Activated T-helper 1 cell treated with anti-CD3 and anti-CD28 coated beads, Interleukin-12 subunit alpha, Interleukin-12 subunit beta, Interleukin-2, Interleukin-4 antibody, amounts not matched to agents 30 ng/mL and 10 ng/mL and 1 ng/mL, durations not matched to agents 14 hours and 24 hours and 36 hours (primary cell): Measurements from ENCODE around the gene MICU2. TPM values are rescaled to one million over a fixed set of nuclear protein-coding genes. Genes with fewer than 3 reads are reported as not detected.
"Not testable (repeated sequence)": the region's sequence is repeated elsewhere in the genome, so short reads cannot be mapped to it uniquely, and the experiment has no call there.

Source experiments
- DNase-seq: peaks from one replicate; pipeline ENCODE4 v3.0.0; 2021; ENCODE audit warnings: low spot score
- H3K27ac Mint-ChIP-seq: one replicate; pipeline ENCODE4 v1.8.0; 2021; ENCODE audit warnings: mild to moderate bottlenecking, mixed read lengths
- H3K27me3 Mint-ChIP-seq: one replicate; pipeline ENCODE4 v1.8.0; 2022; ENCODE audit warnings: mild to moderate bottlenecking, moderate library complexity, mixed read lengths; ENCODE audit not compliant: insufficient read depth
- H3K36me3 Mint-ChIP-seq: one replicate; pipeline ENCODE4 v1.8.0; 2021; ENCODE audit warnings: low read depth, mixed read lengths
- H3K4me1 Mint-ChIP-seq: one replicate; pipeline ENCODE4 v1.8.0; 2021; ENCODE audit warnings: low read depth, mixed read lengths
- H3K4me3 Mint-ChIP-seq: one replicate; pipeline ENCODE4 v1.8.0; 2021; ENCODE audit warnings: mild to moderate bottlenecking, moderate library complexity, mixed read lengths
- H3K9me3 Mint-ChIP-seq: one replicate; pipeline ENCODE4 v1.8.0; 2021; ENCODE audit warnings: mixed read lengths
- intact Hi-C: fragments of 100-400 bp; cut with micrococcal nuclease; formaldehyde crosslinking; loops from one replicate; pipeline ENCODE4 v1.15.1; 2024
- total RNA-seq: library from RNA; stranded (reverse); gene quantifications from 2 replicates; pipeline ENCODE4 v1.2.3, GENCODE V29; 2022

Gene MICU2
- total RNA-seq, 1 donor from 2014 or later: 32.5 TPM

GRCh38 chr13:21588411-21588810 is 15.6 kb downstream of the MICU2 start:
- H3K36me3 Mint-ChIP-seq, DNase-seq, H3K9me3 Mint-ChIP-seq, H3K27ac Mint-ChIP-seq, intact Hi-C loops, H3K27me3 Mint-ChIP-seq, H3K4me3 Mint-ChIP-seq, H3K4me1 Mint-ChIP-seq: not testable (repeated sequence)

GRCh38 chr13:21584973-21585592 is 18.9 kb downstream of the MICU2 start:
- Mint-ChIP-seq H3K27me3 (no peaks in the 10 kb centered on the region), H3K36me3 (peaks cover 5% of the 10 kb centered on the region), H3K9me3 (peaks cover 9% of the 10 kb centered on the region), H3K4me3 (no peak overlapping the region), H3K27ac (no peak overlapping the region), H3K4me1 (peaks cover 20% of the 10 kb centered on the region)
- no peak for DNase-seq
- intact Hi-C loops: no loop called here

GRCh38 chr13:21583478-21583877 is 20.5 kb downstream of the MICU2 start:
- intact Hi-C loops: no loop called here
- no peak for DNase-seq
- peaks cover 9% of the 10 kb centered on the region for H3K9me3 Mint-ChIP-seq
- no peaks in the 10 kb centered on the region for H3K27me3 Mint-ChIP-seq
- peaks cover 24% of the 10 kb centered on the region for H3K4me1 Mint-ChIP-seq
- peaks cover 5% of the 10 kb centered on the region for H3K36me3 Mint-ChIP-seq
- H3K4me3 Mint-ChIP-seq: no peak overlapping the region
- H3K27ac Mint-ChIP-seq: no peak overlapping the region

- intact Hi-C loops: loop anchor here (2.0 kb wide), 1 partner anchor 22 kb away; no protein-coding TSS in a partner anchor
- peaks cover 9% of the 10 kb centered on the region for H3K9me3 Mint-ChIP-seq
- H3K4me3 Mint-ChIP-seq: no peak overlapping the region
- DNase-seq: no peak
- peaks cover 5% of the 10 kb centered on the region for H3K36me3 Mint-ChIP-seq
- H3K27me3 Mint-ChIP-seq: no peaks in the 10 kb centered on the region
- H3K27ac Mint-ChIP-seq: no peak overlapping the region
- H3K4me1 Mint-ChIP-seq: peaks cover 32% of the 10 kb centered on the region
These were observed 23.2 kb downstream of the MICU2 start for GRCh38 chr13:21580736-21581135.

- no peaks in the 10 kb centered on the region for H3K27me3 Mint-ChIP-seq
- peaks cover 5% of the 10 kb centered on the region for H3K36me3 Mint-ChIP-seq
- no peak for DNase-seq
- intact Hi-C loops: loop anchor here (2.0 kb wide), 1 partner anchor 23 kb away; no protein-coding TSS in a partner anchor
- peaks cover 9% of the 10 kb centered on the region for H3K9me3 Mint-ChIP-seq
- no peak overlapping the region for H3K4me3 Mint-ChIP-seq
- no peak overlapping the region for H3K27ac Mint-ChIP-seq
- H3K4me1 Mint-ChIP-seq: peaks cover 36% of the 10 kb centered on the region
These were observed 24.1 kb downstream of the MICU2 start for GRCh38 chr13:21579754-21580316.

- intact Hi-C loops: no loop called here
- no peak overlapping the region for H3K27ac Mint-ChIP-seq
- no peak for DNase-seq
- peaks cover 5% of the 10 kb centered on the region for H3K36me3 Mint-ChIP-seq
- H3K27me3 Mint-ChIP-seq: no peaks in the 10 kb centered on the region
- no peak overlapping the region for H3K4me3 Mint-ChIP-seq
- peaks cover 9% of the 10 kb centered on the region for H3K9me3 Mint-ChIP-seq
- peaks cover 44% of the 10 kb centered on the region for H3K4me1 Mint-ChIP-seq
These were observed 25.2 kb downstream of the MICU2 start for GRCh38 chr13:21578748-21579147.

GRCh38 chr13:21576426-21576825 is 27.5 kb downstream of the MICU2 start:
- intact Hi-C loops: no loop called here
- Mint-ChIP-seq H3K9me3 (no peaks in the 10 kb centered on the region), H3K27me3 (no peaks in the 10 kb centered on the region), H3K27ac (no peak overlapping the region), H3K4me1 (peaks cover 34% of the 10 kb centered on the region), H3K36me3 (no peaks in the 10 kb centered on the region), H3K4me3 (no peak overlapping the region)
- no peak for DNase-seq

- Mint-ChIP-seq H3K27ac (no peak overlapping the region), H3K4me1 (peaks cover 23% of the 10 kb centered on the region), H3K4me3 (no peak overlapping the region), H3K27me3 (no peaks in the 10 kb centered on the region), H3K36me3 (peaks cover 1% of the 10 kb centered on the region), H3K9me3 (no peaks in the 10 kb centered on the region)
- DNase-seq: no peak
- intact Hi-C loops: no loop called here
These were observed 29.9 kb downstream of the MICU2 start for GRCh38 chr13:21573920-21574712.

GRCh38 chr13:21569686-21570085 is 34.3 kb downstream of the MICU2 start:
- H3K9me3 Mint-ChIP-seq: no peaks in the 10 kb centered on the region
- H3K27me3 Mint-ChIP-seq: no peaks in the 10 kb centered on the region

GRCh38 chr13:21568854-21569253 is 35.1 kb downstream of the MICU2 start:
- Mint-ChIP-seq H3K36me3 (peaks cover 16% of the 10 kb centered on the region), H3K9me3 (no peaks in the 10 kb centered on the region), H3K4me3 (no peak overlapping the region), H3K27ac (no peak overlapping the region), H3K4me1 (peaks cover 17% of the 10 kb centered on the region), H3K27me3 (no peaks in the 10 kb centered on the region)
- intact Hi-C loops: no loop called here
- no peak for DNase-seq

More at GRCh38 chr13:21569686-21570085, 34.3 kb downstream of the MICU2 start:
- H3K27ac Mint-ChIP-seq: no peak overlapping the region
- peaks cover 23% of the 10 kb centered on the region for H3K4me1 Mint-ChIP-seq
- no peak for DNase-seq
- no peak overlapping the region for H3K4me3 Mint-ChIP-seq
- intact Hi-C loops: no loop called here
- H3K36me3 Mint-ChIP-seq: peaks cover 7% of the 10 kb centered on the region

GRCh38 chr13:21567714-21568113 is 36.3 kb downstream of the MICU2 start:
- no peak for DNase-seq
- Mint-ChIP-seq H3K9me3 (no peaks in the 10 kb centered on the region), H3K36me3 (peaks cover 25% of the 10 kb centered on the region), H3K4me3 (no peak overlapping the region), H3K4me1 (peaks cover 17% of the 10 kb centered on the region), H3K27me3 (no peaks in the 10 kb centered on the region), H3K27ac (no peak overlapping the region)
- intact Hi-C loops: no loop called here

GRCh38 chr13:21557995-21558394 is 46.0 kb downstream of the MICU2 start:
- peaks cover 20% of the 10 kb centered on the region for H3K36me3 Mint-ChIP-seq
- DNase-seq: no peak
- no peaks in the 10 kb centered on the region for H3K4me1 Mint-ChIP-seq
- no peak overlapping the region for H3K27ac Mint-ChIP-seq
- peaks cover 4% of the 10 kb centered on the region for H3K9me3 Mint-ChIP-seq
- no peaks in the 10 kb centered on the region for H3K27me3 Mint-ChIP-seq
- no peak overlapping the region for H3K4me3 Mint-ChIP-seq
- intact Hi-C loops: no loop called here

- intact Hi-C loops: no loop called here
- no peaks in the 10 kb centered on the region for H3K27me3 Mint-ChIP-seq
These were observed 47.9 kb downstream of the MICU2 start for GRCh38 chr13:21556051-21556450.

More at GRCh38 chr13:21556051-21556450, 47.9 kb downstream of the MICU2 start:
- Mint-ChIP-seq H3K9me3 (peaks cover 4% of the 10 kb centered on the region), H3K4me1 (no peaks in the 10 kb centered on the region), H3K27ac (no peak overlapping the region), H3K4me3 (no peak overlapping the region), H3K36me3 (peaks cover 21% of the 10 kb centered on the region)
- DNase-seq: no peak
